HEK293T (cell line): ENCODE data around the gene PPIE.
"Not testable (repeated sequence)": the region's sequence is repeated elsewhere in the genome, so short reads cannot be mapped to it uniquely, and the experiment has no call there.

ENCODE experiments used
- HDGF ChIP-seq: fragments of 450-650 bp; IDR thresholded peaks from 2 replicates; pipeline ENCODE4 v1.6.1; 2017; ENCODE audit warnings: antibody characterized with exemption, borderline replicate concordance
- PKNOX1 ChIP-seq: fragments of 450-650 bp; IDR thresholded peaks from 2 replicates; pipeline ENCODE4 v1.6.1; 2016
- SUZ12 ChIP-seq: fragments of 450-650 bp; IDR thresholded peaks from 2 replicates; pipeline ENCODE4 v1.6.1; 2016; ENCODE audit warnings: mild to moderate bottlenecking

- TF ChIP-seq HDGF, SUZ12, PKNOX1: not testable (repeated sequence)
Observed at GRCh38 chr1:39775676-39776399, 37.2 kb downstream of the PPIE start.
